Measurements from ENCODE around the gene TEX264.
"Not testable (repeated sequence)": the region's sequence is repeated elsewhere in the genome, so short reads cannot be mapped to it uniquely, and the experiment has no call there.

Gene TEX264, protein sequence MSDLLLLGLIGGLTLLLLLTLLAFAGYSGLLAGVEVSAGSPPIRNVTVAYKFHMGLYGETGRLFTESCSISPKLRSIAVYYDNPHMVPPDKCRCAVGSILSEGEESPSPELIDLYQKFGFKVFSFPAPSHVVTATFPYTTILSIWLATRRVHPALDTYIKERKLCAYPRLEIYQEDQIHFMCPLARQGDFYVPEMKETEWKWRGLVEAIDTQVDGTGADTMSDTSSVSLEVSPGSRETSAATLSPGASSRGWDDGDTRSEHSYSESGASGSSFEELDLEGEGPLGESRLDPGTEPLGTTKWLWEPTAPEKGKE

DNA sequence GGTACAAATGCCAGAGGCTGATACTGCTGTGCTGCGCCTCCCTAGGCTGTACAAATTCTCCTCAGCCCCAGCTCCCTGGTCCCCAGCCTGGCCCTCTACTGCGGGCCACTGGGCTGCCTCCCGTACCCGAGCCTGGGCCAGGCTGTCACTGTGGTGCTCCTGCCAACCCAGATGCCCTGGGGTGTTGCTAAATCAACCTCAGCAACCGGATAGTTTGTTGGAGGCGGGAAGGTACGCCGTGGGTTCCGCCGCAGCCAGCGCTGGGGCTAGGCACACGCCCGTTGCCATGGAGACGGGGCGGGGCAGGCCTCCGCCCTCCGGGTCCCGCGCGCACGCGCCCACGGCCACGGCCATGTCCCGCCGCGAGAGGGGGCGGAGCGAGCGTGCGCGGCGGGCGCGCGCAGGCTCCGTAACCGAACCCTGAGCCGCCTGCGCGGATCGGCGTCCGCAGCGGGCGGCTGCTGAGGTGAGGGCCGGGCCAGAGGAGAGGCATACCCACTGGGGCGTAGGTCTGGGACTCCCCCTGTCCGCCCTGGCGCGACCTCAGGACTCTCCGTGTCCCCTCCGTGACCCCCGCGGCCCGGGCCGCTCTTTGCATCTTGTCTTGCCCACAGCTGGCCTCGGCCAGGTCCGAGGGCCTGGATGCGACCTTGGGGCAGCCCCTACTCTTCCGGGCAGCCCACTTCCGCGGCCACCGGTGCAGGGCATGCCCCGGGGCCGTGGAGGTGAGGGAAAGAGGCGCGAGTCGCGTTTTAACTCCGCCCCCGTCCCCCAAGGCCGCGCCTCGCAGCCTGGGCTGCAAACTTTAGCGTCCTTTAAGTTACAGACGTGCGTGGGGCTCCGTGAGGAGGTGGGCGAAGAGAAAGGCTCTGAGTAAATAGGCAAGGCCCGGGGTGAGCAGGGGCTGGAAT, at the start of gene TEX264:
TSS of gene TEX264 (plus strand) at position 430 of the 911 bp plus-strand sequence. CDS start 3,053 bp downstream, outside the sequence.
- FAIRE-seq = no peak

DNA sequence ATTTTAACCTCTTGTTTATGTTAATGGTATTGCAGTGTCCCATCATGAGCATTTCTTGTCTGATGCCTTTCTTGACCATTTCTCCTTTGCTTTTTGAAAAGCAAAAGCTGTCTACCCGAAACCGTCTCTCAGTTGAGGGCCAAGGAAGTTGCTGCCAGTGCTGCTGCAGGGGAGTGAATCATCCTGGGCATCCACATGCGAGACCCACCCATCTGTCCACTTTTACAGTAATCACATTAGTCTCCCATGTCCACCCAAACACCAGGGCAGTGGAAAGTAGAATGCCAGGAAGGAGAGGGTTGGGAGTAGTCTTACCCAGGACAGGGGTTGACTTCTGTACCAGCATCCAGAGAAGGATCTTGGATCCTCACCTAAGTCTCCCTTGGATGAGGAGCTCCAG, 48.6 kb upstream of the TEX264 start:
- FAIRE-seq = no peak

DNA sequence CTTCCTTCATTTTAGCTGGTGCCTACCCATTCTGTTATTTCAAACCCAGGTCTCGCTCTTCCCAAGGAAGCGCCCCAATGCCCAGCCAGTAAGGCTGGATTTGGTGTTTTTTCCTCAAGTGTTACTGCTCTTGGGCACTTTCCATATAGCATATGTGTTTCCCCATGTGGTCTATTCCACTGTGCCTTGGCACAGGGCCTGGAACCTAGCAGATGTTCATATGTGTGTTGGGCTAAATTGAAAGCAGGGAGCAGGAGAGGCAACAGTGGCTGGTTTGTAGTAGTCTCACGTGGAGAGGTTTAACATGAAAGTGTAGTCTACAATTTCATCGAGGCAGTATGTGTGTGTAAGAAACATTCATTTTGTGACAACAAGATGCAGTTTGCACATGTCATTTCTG, 48.2 kb upstream of the TEX264 start:
- FAIRE-seq = no peak

DNA sequence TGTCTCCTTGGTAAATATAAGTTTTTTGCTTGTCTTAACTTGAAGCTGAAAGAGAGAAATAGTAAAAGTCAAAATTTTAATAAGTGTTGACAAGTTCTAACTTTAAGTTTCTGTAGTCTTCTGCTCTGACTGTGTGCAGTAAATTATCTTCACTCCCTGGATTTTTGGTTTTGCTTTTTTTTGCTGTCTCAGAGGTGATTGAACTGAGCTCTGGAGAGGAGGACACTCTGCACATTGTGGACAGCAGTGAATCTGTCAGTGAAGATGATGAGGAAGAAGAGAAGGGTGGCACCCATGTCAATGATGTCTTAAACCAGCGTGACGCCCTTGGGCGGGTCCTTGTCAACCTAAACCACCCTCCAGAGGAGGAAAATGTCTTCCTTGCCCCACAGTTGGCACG, 40.5 kb upstream of the TEX264 start:
- FAIRE-seq = no peak

DNA sequence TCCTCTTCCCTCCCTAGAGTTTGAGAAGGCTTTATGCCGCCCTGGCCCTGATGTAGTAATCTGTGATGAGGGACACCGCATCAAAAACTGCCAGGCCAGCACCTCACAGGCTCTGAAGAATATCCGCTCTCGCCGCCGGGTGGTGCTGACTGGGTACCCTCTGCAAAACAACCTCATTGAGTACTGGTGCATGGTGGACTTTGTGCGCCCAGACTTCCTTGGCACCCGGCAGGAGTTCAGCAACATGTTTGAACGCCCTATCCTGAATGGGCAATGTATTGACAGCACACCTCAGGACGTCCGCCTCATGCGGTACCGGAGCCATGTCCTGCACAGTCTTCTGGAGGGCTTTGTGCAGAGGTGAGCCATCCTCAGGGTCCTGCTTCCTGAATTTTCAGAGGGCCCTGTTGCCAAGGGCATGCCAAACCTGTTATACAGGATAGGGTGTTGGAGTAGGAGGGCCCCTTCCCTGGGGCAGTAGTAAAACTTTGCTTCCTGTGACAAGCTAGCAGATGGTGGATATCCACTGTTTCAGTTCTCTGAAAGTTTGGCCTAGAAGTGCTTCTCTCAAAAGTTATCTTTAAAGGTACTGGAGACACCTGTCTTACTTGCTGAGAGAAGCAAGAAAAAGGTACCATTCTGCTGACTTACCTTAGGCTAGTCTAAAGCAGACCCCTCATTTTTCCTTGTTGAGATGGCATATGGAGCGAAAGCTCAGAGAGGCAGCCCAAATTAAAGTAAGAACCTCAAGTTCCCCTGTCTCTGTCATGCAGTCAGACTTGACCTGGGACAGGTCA, 33.7 kb upstream of the TEX264 start:
- FAIRE-seq = no peak

DNA sequence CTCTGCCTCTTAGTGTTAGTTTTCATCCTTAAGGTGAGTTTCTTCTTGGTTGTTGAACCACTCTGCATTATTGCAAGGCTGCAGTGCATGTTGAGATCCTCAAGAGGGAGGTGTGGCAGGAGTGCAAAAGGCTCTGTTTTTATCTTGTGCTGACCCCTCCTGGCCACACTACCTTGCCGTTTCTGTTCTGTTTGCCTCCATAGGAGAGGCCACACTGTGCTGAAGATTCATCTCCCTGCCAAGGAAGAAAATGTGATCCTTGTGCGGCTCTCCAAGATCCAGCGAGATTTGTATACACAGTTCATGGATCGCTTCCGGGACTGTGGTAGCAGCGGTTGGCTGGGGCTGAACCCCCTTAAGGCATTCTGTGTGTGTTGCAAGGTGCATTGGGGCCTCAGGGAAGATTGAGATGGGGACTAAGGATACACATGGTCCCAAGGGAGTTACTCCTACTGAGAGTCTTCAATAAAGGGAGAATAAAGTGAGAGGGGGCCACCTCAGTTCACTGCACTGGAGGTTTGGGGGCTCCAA, 33.0 kb upstream of the TEX264 start:
- FAIRE-seq = no peak

DNA sequence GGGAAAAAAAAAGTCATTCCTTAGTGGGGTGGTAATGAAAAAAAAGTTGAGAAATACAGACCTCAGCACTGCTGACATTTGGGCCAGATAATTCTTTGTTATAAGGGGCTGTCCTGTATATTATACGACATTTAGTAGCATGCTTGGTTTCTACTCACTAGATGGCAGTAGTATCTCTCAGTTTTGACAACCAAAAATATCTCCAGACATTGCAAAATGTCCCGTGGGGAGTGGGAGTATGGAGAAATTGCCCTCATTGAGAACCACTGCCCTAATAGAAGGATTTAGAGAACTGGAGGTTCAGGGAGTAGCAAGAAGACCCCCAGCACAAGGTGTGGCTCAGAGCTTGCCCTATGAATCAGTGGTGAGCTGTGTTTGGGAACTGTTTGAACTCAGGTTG, 28.6 kb upstream of the TEX264 start:
- no peak for FAIRE-seq

DNA sequence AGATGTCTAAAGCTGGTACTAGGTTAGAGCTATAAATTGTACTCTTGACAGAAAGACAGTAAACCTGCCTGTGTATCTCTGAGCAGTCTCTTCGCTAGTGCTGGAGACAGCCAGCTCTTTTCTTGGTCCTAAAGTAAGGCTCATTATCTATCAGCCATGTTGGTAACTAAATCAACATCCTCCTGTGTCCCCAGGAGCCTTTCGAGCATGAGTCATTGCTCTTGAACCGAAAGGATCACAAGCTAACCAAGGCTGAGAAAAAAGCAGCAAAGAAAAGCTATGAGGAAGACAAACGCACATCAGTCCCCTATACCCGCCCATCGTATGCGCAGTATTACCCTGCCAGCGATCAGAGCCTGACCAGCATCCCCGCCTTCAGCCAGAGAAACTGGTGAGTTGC, 25.0 kb upstream of the TEX264 start:
- no peak for FAIRE-seq

DNA sequence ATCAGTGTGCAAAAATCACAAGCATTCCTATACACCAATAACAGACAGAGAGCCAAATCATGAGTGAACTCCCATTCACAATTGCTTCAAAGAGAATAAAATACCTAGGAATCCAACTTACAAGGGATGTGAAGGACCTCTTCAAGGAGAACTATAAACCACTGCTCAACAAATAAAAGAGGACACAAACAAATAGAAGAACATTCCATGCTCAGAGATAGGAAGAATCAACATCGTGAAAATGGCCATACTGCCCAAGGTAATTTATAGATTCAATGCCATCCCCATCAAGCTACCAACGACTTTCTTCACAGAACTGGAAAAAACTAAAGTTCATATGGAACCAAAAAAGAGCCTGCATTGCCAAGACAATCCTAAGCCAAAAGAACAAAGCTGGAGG, 18.9 kb upstream of the TEX264 start:
- FAIRE-seq = not testable (repeated sequence)

DNA sequence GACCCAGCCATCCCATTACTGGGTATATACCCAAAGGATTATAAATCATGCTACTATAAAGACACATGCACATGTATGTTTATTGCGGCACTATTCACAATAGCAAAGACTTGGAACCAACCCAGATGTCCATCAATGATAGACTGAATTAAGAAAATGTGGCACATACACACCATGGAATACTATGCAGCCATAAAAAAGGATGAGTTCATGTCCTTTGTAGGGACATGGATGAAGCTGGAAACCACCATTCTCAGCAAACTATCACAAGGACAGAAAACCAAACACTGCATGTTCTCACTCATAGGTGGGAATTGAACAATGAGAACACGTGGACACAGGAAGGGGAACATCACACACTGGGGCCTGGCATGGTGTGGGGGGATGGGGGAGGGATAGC, 17.6 kb upstream of the TEX264 start:
- FAIRE-seq = not testable (repeated sequence)

DNA sequence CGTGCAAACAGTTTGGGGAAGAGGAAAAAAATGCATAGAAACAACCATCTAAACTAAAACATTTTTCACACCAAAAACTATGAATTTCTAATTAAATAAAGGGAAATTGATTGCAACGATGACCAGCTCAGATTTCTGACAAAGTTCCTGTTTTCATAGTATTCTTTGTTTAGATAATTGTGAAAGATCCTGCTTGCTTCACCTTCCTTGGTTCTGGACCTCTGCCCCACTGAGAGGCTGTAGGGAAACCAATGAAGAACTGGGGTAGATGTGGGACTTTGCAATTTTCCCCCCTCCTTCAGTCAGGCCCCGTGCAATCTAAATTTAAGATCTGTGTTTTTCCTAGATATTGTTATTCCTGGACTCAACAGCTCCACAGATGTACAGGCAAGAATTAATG, 13.8 kb upstream of the TEX264 start:
- no peak for FAIRE-seq

DNA sequence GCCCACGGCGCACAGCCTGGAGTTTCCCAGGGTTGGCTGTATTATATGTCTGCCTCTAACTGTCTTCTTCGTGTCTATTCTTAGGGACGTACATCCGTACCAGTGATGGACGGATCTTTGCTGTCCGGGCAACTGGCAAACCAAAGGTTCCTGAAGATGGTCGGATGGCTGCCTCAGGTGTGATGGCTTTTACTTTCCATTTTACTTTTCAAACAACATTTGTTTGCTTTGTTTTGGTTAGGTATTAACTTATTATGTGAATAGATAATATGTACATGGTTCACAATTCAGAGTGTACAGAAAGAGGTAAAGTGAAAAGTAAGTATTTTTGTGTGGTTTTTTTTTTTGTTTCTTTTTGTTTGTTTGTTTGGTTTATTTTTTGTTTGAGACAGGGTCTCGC, 11.1 kb upstream of the TEX264 start:
- FAIRE-seq = no peak

DNA sequence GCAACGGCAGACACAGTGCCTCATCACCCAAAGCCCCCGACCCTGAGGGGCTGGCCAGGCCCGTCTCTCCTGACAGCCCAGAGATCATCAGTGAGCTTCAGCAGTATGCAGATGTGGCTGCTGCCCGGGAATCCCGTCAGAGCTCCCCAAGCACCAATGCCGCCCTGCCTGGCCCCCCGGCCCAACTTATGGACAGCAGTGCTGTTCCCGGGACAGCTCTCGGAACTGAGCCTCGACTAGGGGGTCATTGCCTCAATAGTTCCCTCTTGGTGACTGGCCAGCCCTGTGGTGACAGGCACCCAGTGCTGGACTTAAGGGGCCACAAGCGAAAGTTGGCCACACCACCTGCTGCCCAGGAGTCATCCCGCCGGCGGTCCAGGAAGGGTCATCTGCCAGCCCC, 8.6 kb upstream of the TEX264 start:
- no peak for FAIRE-seq

DNA sequence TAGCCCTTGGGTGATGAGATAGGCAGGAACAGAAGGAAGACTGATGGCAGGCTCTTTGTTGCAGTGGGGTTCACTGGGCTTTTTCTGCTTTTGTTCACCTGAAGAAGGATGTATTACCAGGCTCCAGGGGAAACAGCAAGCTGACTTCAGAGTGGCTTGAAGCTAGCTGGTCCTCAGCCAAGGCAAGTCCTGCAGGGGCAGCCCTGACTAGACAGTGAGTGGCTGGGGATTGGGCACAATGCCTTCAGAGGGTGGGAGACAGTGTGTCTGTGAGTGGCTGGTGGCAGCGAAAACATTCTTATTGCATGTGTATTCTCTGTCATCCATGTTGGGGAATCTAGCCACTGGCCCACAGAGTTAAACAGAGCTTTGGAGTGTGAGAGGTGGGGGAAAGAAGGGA, 2.3 kb upstream of the TEX264 start:
- no peak for FAIRE-seq

DNA sequence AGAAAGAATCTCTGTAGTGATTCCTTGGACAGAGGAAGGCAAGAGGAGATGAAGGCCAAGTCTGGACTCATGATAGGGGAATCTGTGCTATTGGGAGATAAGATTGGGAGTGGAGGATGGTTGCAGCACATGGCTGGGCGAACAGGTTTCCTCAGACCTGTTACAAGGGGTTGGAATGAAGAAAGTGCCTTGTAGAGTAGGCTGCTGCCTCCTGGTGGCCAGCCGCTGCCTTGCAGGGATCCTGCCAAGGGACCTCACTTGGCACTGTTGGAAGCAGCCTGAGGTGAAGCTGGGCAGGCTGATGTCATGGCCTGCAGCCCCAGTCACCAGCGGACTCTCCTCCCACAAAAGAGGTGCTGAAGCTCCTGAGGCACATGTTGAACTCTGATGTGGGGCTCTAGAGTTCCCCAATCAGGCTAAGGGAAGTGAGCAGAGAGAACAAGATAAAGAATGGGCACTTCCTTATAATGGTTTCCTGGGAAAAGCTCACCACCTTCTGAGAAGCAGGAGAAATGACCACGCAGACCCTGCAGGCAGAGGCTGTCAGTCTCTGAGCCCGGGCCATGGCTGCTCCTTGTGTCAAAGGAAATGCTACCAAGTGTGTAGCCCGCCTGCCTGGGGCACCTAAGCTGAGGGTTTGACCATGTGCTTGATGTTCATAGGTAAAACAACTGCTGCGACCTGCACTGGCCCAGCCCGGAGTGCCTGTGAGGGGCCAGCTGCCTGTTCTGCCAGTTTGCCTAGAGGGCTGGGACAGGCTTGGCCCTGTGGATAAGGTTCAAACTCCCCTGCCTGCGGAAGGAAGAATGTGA, 1.6 kb upstream of the TEX264 start:
- FAIRE-seq = peak; percentile 64

DNA sequence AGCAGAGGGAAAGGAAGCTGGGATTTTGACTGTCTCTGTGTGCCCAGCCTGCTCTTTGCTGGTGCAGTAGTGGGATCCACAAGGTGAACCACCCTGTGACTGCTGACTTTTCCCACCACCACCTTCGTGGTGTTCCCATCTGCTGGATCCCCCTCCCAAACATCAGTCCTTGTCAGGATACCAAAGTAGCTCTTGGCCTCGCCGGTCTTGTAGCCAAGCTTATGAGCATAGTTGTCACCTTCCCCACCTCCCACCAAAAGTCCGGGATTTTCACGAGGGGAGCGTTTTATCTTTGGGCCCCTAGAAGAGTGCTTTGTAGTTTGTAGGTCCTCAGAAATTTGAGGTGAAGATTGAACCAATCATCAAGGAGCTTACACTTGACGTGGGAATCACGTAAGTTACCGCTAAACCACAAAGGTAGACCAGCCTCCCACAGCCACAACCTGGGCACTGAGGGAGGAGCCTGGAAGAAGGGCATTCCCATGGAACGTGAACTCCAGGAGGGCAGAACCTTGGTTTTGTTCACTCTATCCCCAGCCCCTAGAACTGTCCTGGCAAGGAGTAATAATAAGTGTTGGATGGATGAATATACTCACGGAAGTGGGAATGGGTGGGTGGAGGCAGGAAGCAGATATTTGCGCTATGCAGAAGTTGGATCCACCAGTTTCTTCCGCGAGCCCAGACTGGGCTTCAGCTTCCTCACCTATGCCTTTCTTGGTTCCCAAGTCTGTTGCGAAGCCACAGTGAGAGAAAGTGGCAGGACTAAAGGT, 814 bp upstream of the TEX264 start:
- FAIRE-seq = no peak

DNA sequence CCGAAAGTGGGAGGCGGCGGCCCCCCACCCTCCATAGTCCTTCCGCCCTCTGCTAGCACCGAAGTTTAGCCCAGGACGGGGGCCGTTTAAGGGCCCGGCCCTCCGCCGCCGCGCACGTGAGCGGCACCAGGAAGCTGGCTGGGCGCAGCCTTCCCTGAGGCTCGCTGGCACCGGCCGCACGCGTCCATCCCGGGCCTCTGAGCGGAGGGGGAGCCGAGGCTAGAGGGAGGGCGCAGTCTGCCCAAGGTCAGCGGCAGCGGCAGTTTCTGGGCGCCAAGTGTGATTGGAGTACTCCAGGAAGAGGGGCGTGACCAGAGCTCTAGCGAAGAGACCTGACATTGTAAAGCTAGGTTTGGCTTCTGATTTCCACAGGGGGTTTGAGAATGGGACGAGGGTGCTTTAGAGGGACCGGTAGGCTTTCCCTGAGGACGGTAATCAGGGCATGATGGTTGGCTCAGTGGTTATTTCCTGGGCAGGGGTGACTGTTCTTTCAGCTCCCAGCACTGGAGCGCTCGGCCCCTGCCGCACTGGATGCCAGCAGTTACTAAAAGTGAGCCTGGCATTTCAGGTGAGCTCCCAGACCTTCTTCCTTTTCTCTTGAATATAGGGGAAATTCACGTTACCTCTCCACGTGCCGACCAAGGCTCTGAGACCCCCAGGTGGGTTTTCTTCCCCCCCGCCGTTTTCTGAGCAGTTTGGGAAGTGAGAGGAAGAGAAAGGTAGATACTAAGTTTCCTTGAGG, 853 bp downstream of the TEX264 start:
- FAIRE-seq = no peak

DNA sequence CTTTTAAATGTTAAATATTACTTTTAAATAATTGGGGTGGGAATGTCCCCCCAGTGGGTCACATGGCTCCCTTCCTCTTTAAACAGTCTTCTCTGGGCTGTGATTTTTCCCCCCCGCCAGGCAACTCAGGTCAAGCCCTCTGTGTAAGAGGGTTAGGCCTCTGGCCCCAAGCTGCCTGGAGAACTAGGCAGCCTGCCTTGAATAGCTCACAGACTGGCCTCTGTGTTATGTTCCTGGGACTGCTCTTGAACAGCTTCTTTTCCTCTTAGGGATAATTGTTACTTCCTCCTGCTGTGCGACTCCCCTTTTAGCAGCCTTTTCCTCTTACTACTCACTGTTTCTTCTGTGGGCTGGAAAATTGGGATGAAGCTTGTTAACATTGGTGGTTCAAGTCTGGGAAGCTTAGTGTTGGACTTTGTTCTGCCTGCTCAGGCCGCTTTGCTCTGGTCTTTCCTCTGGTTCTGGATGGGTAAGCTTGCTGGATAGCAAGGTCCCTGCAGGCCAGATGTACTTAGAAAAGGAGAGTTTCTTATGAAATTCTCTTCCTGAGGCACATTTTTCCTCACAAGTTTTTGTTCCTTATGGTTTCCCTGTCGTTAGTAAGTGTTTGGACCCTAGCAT, 2.2 kb downstream of the TEX264 start:
- no peak for FAIRE-seq

DNA sequence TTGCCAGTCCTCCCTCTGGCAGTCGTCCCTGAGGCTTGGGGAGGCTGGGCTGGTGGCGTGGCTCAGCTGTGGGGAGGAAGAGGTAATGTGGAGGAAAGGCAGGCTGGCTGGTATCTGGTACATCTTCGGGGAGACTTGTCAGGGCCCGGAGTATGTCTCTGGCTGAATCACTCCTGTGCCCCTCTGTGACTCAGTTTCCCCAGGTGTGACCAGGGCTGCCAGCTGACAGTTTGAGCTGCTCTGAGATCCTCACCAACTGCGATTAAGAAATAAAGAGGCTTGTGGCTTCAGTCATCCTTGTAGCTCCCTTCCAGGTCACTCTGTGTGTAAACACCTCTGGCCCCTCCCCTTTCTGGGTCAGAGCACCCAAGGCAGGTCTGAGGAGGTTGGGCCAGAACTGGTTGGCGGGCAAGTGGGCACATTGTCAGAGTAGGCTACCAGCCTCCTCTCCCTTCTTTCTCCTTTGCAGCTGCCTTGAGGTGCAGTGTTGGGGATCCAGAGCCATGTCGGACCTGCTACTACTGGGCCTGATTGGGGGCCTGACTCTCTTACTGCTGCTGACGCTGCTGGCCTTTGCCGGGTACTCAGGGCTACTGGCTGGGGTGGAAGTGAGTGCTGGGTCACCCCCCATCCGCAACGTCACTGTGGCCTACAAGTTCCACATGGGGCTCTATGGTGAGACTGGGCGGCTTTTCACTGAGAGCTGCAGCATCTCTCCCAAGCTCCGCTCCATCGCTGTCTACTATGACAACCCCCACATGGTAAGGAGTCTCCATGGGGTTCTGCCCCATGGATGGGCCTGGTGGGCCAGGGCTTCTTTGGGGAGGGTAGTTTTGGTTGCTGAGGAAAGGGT, 3.0 kb downstream of the TEX264 start:
- FAIRE-seq = no peak

Measured in islet of Langerhans (tissue), 1 donor.